WTC11 (cell line): ENCODE data around the gene BBS9. TPM values are rescaled to one million over a fixed set of nuclear protein-coding genes. Genes with fewer than 3 reads are reported as not detected.

Experiments used
- ATAC-seq: fragments of 200-7000 bp; cut with Tn5 transposase; 2 replicates; pipeline ENCODE4 v1.10.0; 2021; ENCODE audit warnings: mild to moderate bottlenecking, moderate library complexity
- CTCF ChIA-PET: fragments of 300-600 bp; sonication (Branson Sonifier 250); formaldehyde crosslinking; loops from one replicate; lab custom pipeline; 2021; ENCODE audit warnings: antibody characterized with exemption; lab: Charles Lee
- POLR2A ChIA-PET: fragments of 350-600 bp; sonication (Branson Sonifier 250); formaldehyde crosslinking; loops from one replicate; lab custom pipeline; 2021; ENCODE audit warnings: antibody characterized with exemption; lab: Charles Lee
- DNase-seq: peaks from one replicate; pipeline ENCODE4 v3.0.0; 2021; ENCODE audit warnings: low spot score
- H3K27ac Mint-ChIP-seq: 2 replicates; pipeline ENCODE4 v1.8.0; 2021; ENCODE audit warnings: mixed read lengths
- H3K27me3 Mint-ChIP-seq: 2 replicates; pipeline ENCODE4 v1.8.0; 2021; ENCODE audit warnings: low read depth, mild to moderate bottlenecking, moderate library complexity, mixed read lengths
- H3K36me3 Mint-ChIP-seq: 2 replicates; pipeline ENCODE4 v1.8.0; 2021; ENCODE audit warnings: mixed read lengths
- H3K4me1 Mint-ChIP-seq: 2 replicates; pipeline ENCODE4 v1.8.0; 2022; ENCODE audit warnings: mixed read lengths
- H3K4me3 Mint-ChIP-seq: 2 replicates; pipeline ENCODE4 v1.8.0; 2021; ENCODE audit warnings: mild to moderate bottlenecking, moderate library complexity, mixed read lengths
- H3K9me3 Mint-ChIP-seq: 2 replicates; pipeline ENCODE4 v1.8.0; 2021; ENCODE audit warnings: mixed read lengths
- ARID4B ChIP-seq: sonication (generic); formaldehyde crosslinking; IDR thresholded peaks from 2 replicates; pipeline ENCODE4 v1.8.0; 2023; ENCODE audit warnings: missing genetic modification reagents, mild to moderate bottlenecking, borderline replicate concordance
- ATF6 ChIP-seq: sonication (generic); formaldehyde crosslinking; IDR thresholded peaks from 2 replicates; pipeline ENCODE4 v1.8.1; 2023; ENCODE audit warnings: mild to moderate bottlenecking, missing genetic modification reagents
- CBFB ChIP-seq: sonication (generic); formaldehyde crosslinking; IDR thresholded peaks from 2 replicates; pipeline ENCODE4 v1.8.1; 2022; ENCODE audit warnings: mild to moderate bottlenecking, low read depth, missing genetic modification reagents
- E2F4 ChIP-seq: sonication (generic); formaldehyde crosslinking; IDR thresholded peaks from 2 replicates; pipeline ENCODE4 v1.8.1; 2022; ENCODE audit warnings: low read depth, mild to moderate bottlenecking, moderate library complexity, missing genetic modification reagents, borderline replicate concordance
- EMX1 ChIP-seq: fragments of 250-450 bp; sonication (Bioruptor Pico); IDR thresholded peaks from 2 replicates; pipeline ENCODE4 v1.8.0; 2021; ENCODE audit warnings: mild to moderate bottlenecking
- ESRRA ChIP-seq: sonication (generic); formaldehyde crosslinking; IDR thresholded peaks from 2 replicates; pipeline ENCODE4 v1.8.1; 2022; ENCODE audit warnings: mild to moderate bottlenecking, missing genetic modification reagents, borderline replicate concordance
- FOXK1 ChIP-seq: sonication (generic); formaldehyde crosslinking; IDR thresholded peaks from 2 replicates; pipeline ENCODE4 v1.8.0; 2022; ENCODE audit warnings: mild to moderate bottlenecking, moderate library complexity, missing genetic modification reagents
- GRHL2 ChIP-seq: fragments of 250-450 bp; sonication (Bioruptor Pico); IDR thresholded peaks from 2 replicates; pipeline ENCODE4 v1.8.0; 2022; ENCODE audit warnings: mild to moderate bottlenecking, moderate library complexity; ENCODE audit not compliant: insufficient replicate concordance, severe bottlenecking
- KAT7 ChIP-seq: sonication (generic); formaldehyde crosslinking; IDR thresholded peaks from 2 replicates; pipeline ENCODE4 v1.8.1; 2023; ENCODE audit warnings: missing genetic modification reagents, mild to moderate bottlenecking, borderline replicate concordance
- NR3C1 ChIP-seq: sonication (generic); formaldehyde crosslinking; conservative IDR thresholded peaks from 2 replicates; pipeline ENCODE4 v1.8.1; 2023; ENCODE audit warnings: low read depth, mild to moderate bottlenecking, missing genetic modification reagents
- PRDM15 ChIP-seq: sonication (generic); formaldehyde crosslinking; IDR thresholded peaks from 2 replicates; pipeline ENCODE4 v1.8.0; 2022; ENCODE audit warnings: missing genetic modification reagents
- RELA ChIP-seq: sonication (generic); formaldehyde crosslinking; IDR thresholded peaks from 2 replicates; pipeline ENCODE4 v1.8.1; 2022; ENCODE audit warnings: missing genetic modification reagents, mild to moderate bottlenecking, borderline replicate concordance
- SMAD4 ChIP-seq: sonication (generic); formaldehyde crosslinking; IDR thresholded peaks from 2 replicates; pipeline ENCODE4 v1.8.0; 2022; ENCODE audit warnings: mild to moderate bottlenecking, missing genetic modification reagents
- SOX15 ChIP-seq: fragments of 250-450 bp; sonication (Bioruptor Pico); IDR thresholded peaks from 2 replicates; pipeline ENCODE4 v1.9.0; 2021; ENCODE audit warnings: mild to moderate bottlenecking
- TEAD4 ChIP-seq: sonication (generic); formaldehyde crosslinking; IDR thresholded peaks from 2 replicates; pipeline ENCODE4 v1.8.0; 2022; ENCODE audit warnings: mild to moderate bottlenecking, missing genetic modification reagents
- USF2 ChIP-seq: sonication (generic); formaldehyde crosslinking; IDR thresholded peaks from 2 replicates; pipeline ENCODE4 v1.8.1; 2023; ENCODE audit warnings: mild to moderate bottlenecking, missing genetic modification reagents, moderate library complexity
- ZBTB21 ChIP-seq: sonication (generic); formaldehyde crosslinking; IDR thresholded peaks from 2 replicates; pipeline ENCODE4 v1.8.1; 2023; ENCODE audit warnings: mild to moderate bottlenecking, missing genetic modification reagents, borderline replicate concordance
- ZNF219 ChIP-seq: sonication (generic); formaldehyde crosslinking; IDR thresholded peaks from 2 replicates; pipeline ENCODE4 v1.8.0; 2023; ENCODE audit warnings: missing genetic modification reagents, mild to moderate bottlenecking, borderline replicate concordance
- total RNA-seq: library from RNA; stranded (reverse); gene quantifications from 3 replicates; pipeline ENCODE4 v1.2.3, GENCODE V29; 2021

BBS9 gene
- total RNA-seq, 1 experiment from 2014 or later, result 56.6 TPM

- no peak for TF ChIP-seq FOXK1 (CRISPR knock-in tag)
- no peak for TF ChIP-seq KAT7
- TF ChIP-seq SOX15 (CRISPR knock-in tag), result no peak
- no peak for TF ChIP-seq USF2 (CRISPR knock-in tag)
- TF ChIP-seq EMX1 (CRISPR knock-in tag), result no peak
- TF ChIP-seq CBFB (CRISPR knock-in tag), result no peak
- TF ChIP-seq TEAD4 (CRISPR knock-in tag), result no peak
- TF ChIP-seq, all 79 proteins: peak for 0
These were observed 365.1 kb downstream of the BBS9 start (continued) for GRCh38 chr7:33494474-33494873.

- POLR2A ChIA-PET, result interaction anchor here (0.6 kb wide), 1 partner anchor 10 kb away, joined by 6 read pairs; no protein-coding TSS in a partner anchor
- ATAC-seq, result no peak
- DNase-seq, result no peak
- TF ChIP-seq PRDM15 (CRISPR knock-in tag) (no peak), ESRRA (CRISPR knock-in tag) (no peak), SMAD4 (CRISPR knock-in tag) (no peak), ZBTB21 (CRISPR knock-in tag) (no peak), ATF6 (CRISPR knock-in tag) (no peak), ARID4B (CRISPR knock-in tag) (no peak), E2F4 (CRISPR knock-in tag) (no peak), NR3C1 (CRISPR knock-in tag) (no peak), RELA (CRISPR knock-in tag) (no peak), GRHL2 (CRISPR knock-in tag) (no peak), ZNF219 (no peak)
- Mint-ChIP-seq H3K27ac (no peak overlapping the region), H3K4me3 (no peak overlapping the region), H3K9me3 (no peaks in the 10 kb centered on the region), H3K36me3 (no peaks in the 10 kb centered on the region), H3K4me1 (peaks cover 49% of the 10 kb centered on the region), H3K27me3 (peaks cover 53% of the 10 kb centered on the region)
- CTCF ChIA-PET, result interaction anchor here (1.3 kb wide), 1 partner anchor 71 kb away, joined by 3 read pairs; no protein-coding TSS in a partner anchor
These were observed 365.8 kb downstream of the BBS9 start for GRCh38 chr7:33495207-33495606.
